ENCODE measurements around the gene HUNK. TPM values are rescaled to one million over a fixed set of nuclear protein-coding genes. Genes with fewer than 3 reads are reported as not detected.

HUNK gene
- total and polyA plus RNA-seq, 12 donors, result 0.13 to 1.4 (median 0.54) TPM

- DNase-seq, result no peak
- H3K27ac ChIP-seq, result no peak overlapping the region
- WGBS, 4 donors, result 77 to 95% (median 79%) methylated on average over 1 of the region's 1 CpG
- no peaks in the 10 kb centered on the region for H3K27me3 ChIP-seq
- TF ChIP-seq CTCF (IDR thresholded peaks at IDR 0.05) (no peak), POLR2A (IDR thresholded peaks at IDR 0.05) (no peak)
- no peaks in the 10 kb centered on the region for H3K36me3 ChIP-seq (replicated peaks in 1 of 2)
- H3K9me3 ChIP-seq (replicated peaks in 1 of 3), result no peaks in the 10 kb centered on the region
- no peak overlapping the region for H3K4me3 ChIP-seq
- H3K4me1 ChIP-seq (replicated peaks in 1 of 2), result no peaks in the 10 kb centered on the region
- intact Hi-C loops (cut with DNase I), result no loop called here
These were observed 47.5 kb downstream of the HUNK start for GRCh38 chr21:31920275-31920674.

- 92 to 93% (median 93%) methylated on average over 6 of the region's 6 CpGs for WGBS, 4 donors
- Histone ChIP-seq H3K36me3 (replicated peaks in 1 of 2) (no peaks in the 10 kb centered on the region), H3K9me3 (replicated peaks in 1 of 3) (no peaks in the 10 kb centered on the region), H3K4me1 (replicated peaks in 1 of 2) (no peaks in the 10 kb centered on the region), H3K4me3 (no peak overlapping the region), H3K27ac (no peak overlapping the region), H3K27me3 (no peaks in the 10 kb centered on the region)
- TF ChIP-seq CTCF (IDR thresholded peaks at IDR 0.05), result no peak
- no peak for TF ChIP-seq POLR2A (IDR thresholded peaks at IDR 0.05)
- no peak for DNase-seq
- intact Hi-C loops (cut with DNase I), result no loop called here
These were observed 48.3 kb downstream of the HUNK start for GRCh38 chr21:31921079-31921478.

- DNase-seq, result no peak
- Histone ChIP-seq H3K36me3 (replicated peaks in 1 of 2) (no peaks in the 10 kb centered on the region), H3K4me3 (no peak overlapping the region), H3K27ac (no peak overlapping the region), H3K27me3 (no peaks in the 10 kb centered on the region), H3K4me1 (replicated peaks in 1 of 2) (no peaks in the 10 kb centered on the region), H3K9me3 (replicated peaks in 1 of 3) (no peaks in the 10 kb centered on the region)
- intact Hi-C loops (cut with DNase I), result no loop called here
- TF ChIP-seq POLR2A (IDR thresholded peaks at IDR 0.05) (no peak), CTCF (IDR thresholded peaks at IDR 0.05) (no peak)
- WGBS, 4 donors, result 89 to 94% (median 92%) methylated on average over 10 of the region's 10 CpGs
These were observed 50.1 kb downstream of the HUNK start for GRCh38 chr21:31922881-31923280.

- 92 to 100% (median 98%) methylated on average over 3 of the region's 3 CpGs for WGBS, 4 donors
- DNase-seq, result no peak
- intact Hi-C loops (cut with DNase I), result no loop called here
- TF ChIP-seq CTCF (IDR thresholded peaks at IDR 0.05) (no peak), POLR2A (IDR thresholded peaks at IDR 0.05) (no peak)
- Histone ChIP-seq H3K27me3 (no peaks in the 10 kb centered on the region), H3K36me3 (replicated peaks in 1 of 2) (no peaks in the 10 kb centered on the region), H3K4me1 (replicated peaks in 1 of 2) (no peaks in the 10 kb centered on the region), H3K4me3 (no peak overlapping the region), H3K27ac (no peak overlapping the region), H3K9me3 (replicated peaks in 1 of 3) (no peaks in the 10 kb centered on the region)
These were observed 50.9 kb downstream of the HUNK start for GRCh38 chr21:31923756-31924155.

Data from adrenal gland (tissue), 12 donors.